Breast epithelium (tissue), 3 donors: ENCODE results near the gene ACADL.

ENCODE experiments used
- POLR2A ChIP-seq: fragments of 450-650 bp; IDR thresholded peaks from one replicate; pipeline ENCODE4 v1.6.1; 2016; ENCODE audit warnings: antibody characterized with exemption, mild to moderate bottlenecking, moderate library complexity
- POLR2AphosphoS5 ChIP-seq, 3 donors: sonication (generic); formaldehyde crosslinking; IDR thresholded peaks; one replicate each; pipeline ENCODE4 v1.6.1; 2017; ENCODE audit warnings: antibody characterized with exemption in 3 of 3
- TF ChIP-seq, protein P1 (sequence below), 3 donors: fragments of 450-650 bp; IDR thresholded peaks; one replicate each; pipeline ENCODE4 v1.5.1; 2016 to 2017; ENCODE audit warnings: antibody characterized with exemption in 3 of 3, mild to moderate bottlenecking in 3 of 3, moderate library complexity in 3 of 3

DNA sequence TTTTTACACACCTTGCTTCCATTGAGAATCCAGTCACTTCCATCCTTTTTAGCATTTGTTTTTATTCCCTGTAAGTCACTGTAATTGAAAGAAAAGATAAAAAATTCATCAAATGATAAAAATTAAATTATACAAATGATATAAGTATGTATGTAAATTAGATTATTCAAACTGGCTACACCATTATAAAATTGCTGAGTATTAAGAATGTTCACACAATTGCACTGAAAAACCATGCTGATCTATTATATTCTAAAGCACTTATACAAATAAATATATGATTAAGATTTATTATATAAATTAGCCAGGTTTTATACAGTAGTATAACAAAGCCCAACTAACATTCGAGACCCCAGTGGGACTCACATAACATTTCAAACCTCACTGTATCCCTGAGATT lies 15.1 kb downstream of the ACADL start:
- TF ChIP-seq POLR2A (no peak), POLR2AphosphoS5 (IDR thresholded peaks at IDR 0.05) (no peak)
- TF ChIP-seq, protein P1, sequence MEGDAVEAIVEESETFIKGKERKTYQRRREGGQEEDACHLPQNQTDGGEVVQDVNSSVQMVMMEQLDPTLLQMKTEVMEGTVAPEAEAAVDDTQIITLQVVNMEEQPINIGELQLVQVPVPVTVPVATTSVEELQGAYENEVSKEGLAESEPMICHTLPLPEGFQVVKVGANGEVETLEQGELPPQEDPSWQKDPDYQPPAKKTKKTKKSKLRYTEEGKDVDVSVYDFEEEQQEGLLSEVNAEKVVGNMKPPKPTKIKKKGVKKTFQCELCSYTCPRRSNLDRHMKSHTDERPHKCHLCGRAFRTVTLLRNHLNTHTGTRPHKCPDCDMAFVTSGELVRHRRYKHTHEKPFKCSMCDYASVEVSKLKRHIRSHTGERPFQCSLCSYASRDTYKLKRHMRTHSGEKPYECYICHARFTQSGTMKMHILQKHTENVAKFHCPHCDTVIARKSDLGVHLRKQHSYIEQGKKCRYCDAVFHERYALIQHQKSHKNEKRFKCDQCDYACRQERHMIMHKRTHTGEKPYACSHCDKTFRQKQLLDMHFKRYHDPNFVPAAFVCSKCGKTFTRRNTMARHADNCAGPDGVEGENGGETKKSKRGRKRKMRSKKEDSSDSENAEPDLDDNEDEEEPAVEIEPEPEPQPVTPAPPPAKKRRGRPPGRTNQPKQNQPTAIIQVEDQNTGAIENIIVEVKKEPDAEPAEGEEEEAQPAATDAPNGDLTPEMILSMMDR (IDR thresholded peaks at IDR 0.05) = no peak
